Tibial nerve (tissue), 4 donors: ENCODE data around the gene TTYH1.

Experiments used
- EP300 ChIP-seq, 2 donors: sonication (generic); formaldehyde crosslinking; IDR thresholded peaks; one replicate each; pipeline ENCODE4 v1.6.1; 2017; ENCODE audit warnings: antibody characterized with exemption in 2 of 2, mild to moderate bottlenecking in 1 of 2
- TF ChIP-seq, protein P1 (sequence below), 5 experiments: fragments of 200-600 bp in 3 of 5; fragments of 450-650 bp in 2 of 5; sonication (generic) in 3 of 5; IDR thresholded peaks; one replicate each; pipeline ENCODE4 v1.5.1; 2016 to 2019; ENCODE audit warnings: antibody characterized with exemption in 5 of 5, mild to moderate bottlenecking in 3 of 5, moderate library complexity in 2 of 5

DNA sequence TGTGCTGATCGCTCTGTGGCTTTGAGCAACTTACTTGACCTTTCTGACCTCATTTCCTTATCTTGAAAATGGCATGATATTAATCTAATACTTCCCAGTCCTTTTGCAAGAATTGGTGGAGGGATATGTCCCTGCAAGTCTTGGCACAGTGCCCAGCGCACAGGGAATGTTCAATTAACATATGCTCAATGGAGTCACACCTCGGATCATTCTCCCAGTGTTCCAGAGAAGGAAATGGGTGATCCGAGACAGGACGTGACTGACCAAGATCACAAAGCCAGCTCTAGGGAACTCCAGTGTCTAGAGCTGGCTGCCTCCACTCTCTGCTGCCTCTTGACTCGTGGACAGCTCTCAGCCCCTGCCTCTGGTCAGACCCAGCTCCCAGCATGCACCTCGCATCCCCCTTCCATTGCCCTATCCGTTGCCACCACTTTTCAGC lies 54.3 kb downstream of the TTYH1 start:
- TF ChIP-seq EP300 (IDR thresholded peaks at IDR 0.05): no peak
- TF ChIP-seq, protein P1, sequence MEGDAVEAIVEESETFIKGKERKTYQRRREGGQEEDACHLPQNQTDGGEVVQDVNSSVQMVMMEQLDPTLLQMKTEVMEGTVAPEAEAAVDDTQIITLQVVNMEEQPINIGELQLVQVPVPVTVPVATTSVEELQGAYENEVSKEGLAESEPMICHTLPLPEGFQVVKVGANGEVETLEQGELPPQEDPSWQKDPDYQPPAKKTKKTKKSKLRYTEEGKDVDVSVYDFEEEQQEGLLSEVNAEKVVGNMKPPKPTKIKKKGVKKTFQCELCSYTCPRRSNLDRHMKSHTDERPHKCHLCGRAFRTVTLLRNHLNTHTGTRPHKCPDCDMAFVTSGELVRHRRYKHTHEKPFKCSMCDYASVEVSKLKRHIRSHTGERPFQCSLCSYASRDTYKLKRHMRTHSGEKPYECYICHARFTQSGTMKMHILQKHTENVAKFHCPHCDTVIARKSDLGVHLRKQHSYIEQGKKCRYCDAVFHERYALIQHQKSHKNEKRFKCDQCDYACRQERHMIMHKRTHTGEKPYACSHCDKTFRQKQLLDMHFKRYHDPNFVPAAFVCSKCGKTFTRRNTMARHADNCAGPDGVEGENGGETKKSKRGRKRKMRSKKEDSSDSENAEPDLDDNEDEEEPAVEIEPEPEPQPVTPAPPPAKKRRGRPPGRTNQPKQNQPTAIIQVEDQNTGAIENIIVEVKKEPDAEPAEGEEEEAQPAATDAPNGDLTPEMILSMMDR (IDR thresholded peaks at IDR 0.05): no peak
